HFF-Myc (cell line): ENCODE data around the gene PATZ1.
"Not testable (repeated sequence)": the region's sequence is repeated elsewhere in the genome, so short reads cannot be mapped to it uniquely, and the experiment has no call there.

Experiments used
- DNase-seq: peaks from one replicate; pipeline ENCODE4 v3.0.0-alpha.2; 2011; ENCODE audit warnings: low read depth; ENCODE audit errors: extremely low read depth
- H3K4me3 ChIP-seq: replicated peaks from 2 replicates; pipeline ENCODE4 v1.5.1; 2011; ENCODE audit warnings: low read depth, mild to moderate bottlenecking, control low read depth, low read length
- TF ChIP-seq, protein P1 (sequence below): IDR thresholded peaks from 2 replicates; pipeline ENCODE4 v1.5.1; 2012; ENCODE audit warnings: mild to moderate bottlenecking, low read depth, low read length, control low read depth; ENCODE audit errors: missing control alignments

The PATZ1 gene

DNA sequence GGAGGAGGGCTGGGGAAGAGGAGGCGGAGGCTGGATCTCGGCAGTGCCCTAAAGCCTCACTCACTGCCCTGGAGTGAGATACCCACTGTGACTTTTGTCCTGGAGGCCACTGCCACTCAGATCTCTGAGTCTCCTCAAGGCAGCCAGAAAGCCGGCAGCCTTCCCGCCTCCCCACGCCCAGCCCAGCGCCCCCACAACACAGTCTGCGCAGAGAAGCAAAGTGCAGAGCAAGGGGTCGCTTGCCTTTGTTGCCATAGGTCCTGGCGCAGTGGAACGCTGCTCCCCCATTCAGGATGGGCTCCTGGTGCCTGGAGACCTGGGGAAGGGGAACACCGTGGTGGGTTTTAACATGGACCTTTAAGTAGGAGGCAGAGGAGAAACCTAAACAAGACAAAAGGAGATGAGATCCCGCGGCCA is 17.6 kb downstream of the PATZ1 start:
- TF ChIP-seq, protein P1, sequence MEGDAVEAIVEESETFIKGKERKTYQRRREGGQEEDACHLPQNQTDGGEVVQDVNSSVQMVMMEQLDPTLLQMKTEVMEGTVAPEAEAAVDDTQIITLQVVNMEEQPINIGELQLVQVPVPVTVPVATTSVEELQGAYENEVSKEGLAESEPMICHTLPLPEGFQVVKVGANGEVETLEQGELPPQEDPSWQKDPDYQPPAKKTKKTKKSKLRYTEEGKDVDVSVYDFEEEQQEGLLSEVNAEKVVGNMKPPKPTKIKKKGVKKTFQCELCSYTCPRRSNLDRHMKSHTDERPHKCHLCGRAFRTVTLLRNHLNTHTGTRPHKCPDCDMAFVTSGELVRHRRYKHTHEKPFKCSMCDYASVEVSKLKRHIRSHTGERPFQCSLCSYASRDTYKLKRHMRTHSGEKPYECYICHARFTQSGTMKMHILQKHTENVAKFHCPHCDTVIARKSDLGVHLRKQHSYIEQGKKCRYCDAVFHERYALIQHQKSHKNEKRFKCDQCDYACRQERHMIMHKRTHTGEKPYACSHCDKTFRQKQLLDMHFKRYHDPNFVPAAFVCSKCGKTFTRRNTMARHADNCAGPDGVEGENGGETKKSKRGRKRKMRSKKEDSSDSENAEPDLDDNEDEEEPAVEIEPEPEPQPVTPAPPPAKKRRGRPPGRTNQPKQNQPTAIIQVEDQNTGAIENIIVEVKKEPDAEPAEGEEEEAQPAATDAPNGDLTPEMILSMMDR: no peak
- DNase-seq: no peak
- H3K4me3 ChIP-seq: no peak overlapping the region

DNA sequence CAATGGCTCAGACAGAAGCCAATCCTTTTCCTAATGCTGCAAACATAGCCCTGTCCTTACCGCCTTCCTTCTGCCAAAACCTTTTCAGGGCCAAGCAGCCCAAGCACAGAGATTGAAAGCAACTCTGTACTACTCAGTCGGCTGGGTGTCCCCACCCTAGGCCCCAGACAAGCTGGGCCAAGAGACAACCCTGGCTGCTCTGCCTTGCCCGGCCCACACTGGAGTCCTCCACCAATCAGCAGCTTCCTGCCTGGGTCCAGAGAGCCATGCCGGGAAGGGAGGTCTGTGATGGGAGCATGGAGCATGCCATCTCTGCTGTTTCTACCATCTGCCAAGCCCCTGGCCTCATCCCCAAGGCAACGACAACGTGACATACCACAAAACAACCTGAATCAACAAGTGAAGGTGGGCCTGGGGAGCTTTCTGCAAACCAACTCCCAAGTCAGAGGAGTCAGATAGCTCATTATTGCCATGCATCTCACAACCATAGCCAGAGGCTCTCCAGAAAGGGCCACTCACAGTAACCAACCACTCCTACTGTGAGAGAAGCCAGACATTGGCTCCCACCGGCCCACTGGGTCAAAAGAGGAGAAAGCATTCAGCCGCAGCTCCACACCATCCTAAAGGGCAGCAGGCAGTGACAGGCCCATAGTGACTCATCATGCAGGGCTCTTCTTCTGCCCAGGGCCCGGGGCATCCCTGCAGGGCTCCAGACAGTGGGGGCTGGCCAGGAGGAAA is 18.2 kb downstream of the PATZ1 start:
- no peak overlapping the region for H3K4me3 ChIP-seq
- DNase-seq: no peak
- TF ChIP-seq, protein P1: no peak

DNA sequence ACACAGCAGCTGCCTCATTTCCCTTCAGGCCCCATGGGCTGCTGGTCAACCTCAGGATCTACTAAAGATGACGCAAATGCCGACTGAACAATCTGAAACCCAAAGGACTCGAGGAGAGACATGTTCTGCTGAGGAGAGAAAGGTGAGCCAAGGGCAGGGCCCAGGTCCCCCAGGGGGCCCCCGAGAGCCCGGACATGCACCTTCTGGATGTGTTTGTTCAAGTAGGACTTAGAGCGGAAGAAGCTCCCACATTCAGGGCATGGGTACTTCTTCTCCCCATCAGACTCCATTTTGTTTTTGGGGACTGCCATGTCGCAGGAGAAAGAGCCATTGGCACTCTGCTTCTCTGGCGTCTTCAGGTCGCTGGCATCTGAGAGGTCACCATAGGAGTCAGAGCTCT is 19.3 kb downstream of the PATZ1 start:
- TF ChIP-seq, protein P1: no peak
- DNase-seq: no peak
- no peak overlapping the region for H3K4me3 ChIP-seq

DNA sequence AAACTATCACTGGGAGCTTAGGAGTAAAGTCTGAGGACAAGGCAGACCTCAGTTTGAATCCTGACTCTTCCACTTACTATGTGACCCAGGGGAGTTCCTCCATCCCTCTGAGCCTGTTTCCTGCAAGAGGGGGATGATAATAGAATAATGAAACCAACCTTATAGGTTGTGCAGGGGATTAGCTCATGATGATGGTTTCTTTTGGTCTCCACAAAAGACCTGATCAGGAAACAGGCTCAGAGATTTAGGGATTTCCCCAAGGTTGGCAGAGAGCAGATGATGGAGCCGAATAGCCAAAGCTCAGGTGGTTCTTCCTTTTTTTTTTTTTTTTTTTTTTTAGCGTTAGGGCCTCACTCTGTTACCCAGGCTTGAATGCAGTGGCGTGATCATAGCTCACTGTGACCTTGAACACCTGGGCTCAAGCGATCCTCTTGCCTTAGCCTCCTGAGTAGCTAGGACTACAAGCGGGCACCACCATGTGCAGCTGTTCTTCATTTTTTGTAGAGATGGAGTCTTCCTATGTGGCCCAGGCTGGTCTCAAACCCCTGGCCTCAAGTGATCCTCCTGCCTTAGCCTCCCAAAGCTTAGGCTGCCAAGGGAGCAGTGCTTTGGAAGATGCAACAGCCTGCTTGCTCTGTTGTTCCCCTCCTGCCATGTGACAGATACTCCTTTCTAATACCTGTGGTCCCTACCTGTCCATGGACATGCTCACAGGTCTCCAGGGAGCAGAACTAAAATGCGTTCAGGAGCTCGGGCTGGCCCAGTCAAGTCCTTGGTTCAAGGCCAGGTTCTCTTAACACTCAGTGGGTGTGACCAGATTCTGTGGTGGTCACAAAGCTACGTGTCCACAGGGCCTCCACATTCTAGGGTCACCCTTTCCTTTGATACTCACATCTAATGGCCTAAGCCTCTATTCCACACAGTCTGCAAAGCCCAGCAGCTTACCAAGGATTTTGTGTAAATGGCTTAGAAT is 22.3 kb downstream of the PATZ1 start:
- no peak overlapping the region for H3K4me3 ChIP-seq
- no peak for DNase-seq
- TF ChIP-seq, protein P1: no peak

DNA sequence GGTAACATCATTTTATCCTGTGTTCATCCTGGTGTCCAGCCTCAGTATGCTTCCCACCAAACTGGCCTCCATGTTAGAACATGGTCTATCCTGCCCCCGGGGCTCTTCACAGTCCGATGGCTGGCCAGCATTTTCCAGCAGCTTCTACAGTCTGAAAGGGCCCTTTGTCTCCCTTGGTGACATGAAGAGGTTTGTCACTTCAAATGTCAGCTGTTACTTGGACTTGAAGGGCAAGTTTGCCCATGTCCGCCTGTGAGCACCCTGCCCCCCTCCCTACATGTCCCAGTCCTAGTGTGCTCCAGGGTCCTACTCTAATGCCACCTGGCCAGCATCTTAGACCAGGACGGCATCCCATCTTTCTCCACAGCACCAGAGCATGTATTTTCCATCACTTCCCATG is 24.7 kb downstream of the PATZ1 start:
- TF ChIP-seq, protein P1: no peak
- no peak overlapping the region for H3K4me3 ChIP-seq
- no peak for DNase-seq

DNA sequence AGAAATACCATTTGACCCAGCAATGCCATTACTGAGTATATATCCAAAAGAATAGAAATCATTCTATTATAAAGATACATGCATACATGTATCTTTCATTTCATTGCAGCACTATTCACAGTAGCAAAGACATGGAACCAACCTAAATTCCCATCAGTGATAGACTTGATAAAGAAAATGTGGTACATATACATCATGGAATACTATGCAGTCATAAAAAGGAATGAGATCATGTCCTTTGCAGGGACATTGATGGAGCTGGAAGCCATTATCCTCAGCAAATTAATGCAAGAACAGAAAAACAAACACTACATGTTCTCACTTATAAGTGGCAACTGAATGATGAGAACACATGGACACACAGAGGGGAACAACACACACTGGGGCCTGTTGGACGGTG is 31.9 kb downstream of the PATZ1 start:
- DNase-seq, H3K4me3 ChIP-seq: not testable (repeated sequence)
